ENCODE results near the gene TEKTIP1. TPM values are rescaled to one million over a fixed set of nuclear protein-coding genes. Genes with fewer than 3 reads are reported as not detected.

Gene TEKTIP1
- total and polyA plus RNA-seq, 9 of the 15 experiments (the other 6 are each of a cell fraction or from before 2014, with no cell fraction given) = 0.66 TPM; not detected in 8

DNA sequence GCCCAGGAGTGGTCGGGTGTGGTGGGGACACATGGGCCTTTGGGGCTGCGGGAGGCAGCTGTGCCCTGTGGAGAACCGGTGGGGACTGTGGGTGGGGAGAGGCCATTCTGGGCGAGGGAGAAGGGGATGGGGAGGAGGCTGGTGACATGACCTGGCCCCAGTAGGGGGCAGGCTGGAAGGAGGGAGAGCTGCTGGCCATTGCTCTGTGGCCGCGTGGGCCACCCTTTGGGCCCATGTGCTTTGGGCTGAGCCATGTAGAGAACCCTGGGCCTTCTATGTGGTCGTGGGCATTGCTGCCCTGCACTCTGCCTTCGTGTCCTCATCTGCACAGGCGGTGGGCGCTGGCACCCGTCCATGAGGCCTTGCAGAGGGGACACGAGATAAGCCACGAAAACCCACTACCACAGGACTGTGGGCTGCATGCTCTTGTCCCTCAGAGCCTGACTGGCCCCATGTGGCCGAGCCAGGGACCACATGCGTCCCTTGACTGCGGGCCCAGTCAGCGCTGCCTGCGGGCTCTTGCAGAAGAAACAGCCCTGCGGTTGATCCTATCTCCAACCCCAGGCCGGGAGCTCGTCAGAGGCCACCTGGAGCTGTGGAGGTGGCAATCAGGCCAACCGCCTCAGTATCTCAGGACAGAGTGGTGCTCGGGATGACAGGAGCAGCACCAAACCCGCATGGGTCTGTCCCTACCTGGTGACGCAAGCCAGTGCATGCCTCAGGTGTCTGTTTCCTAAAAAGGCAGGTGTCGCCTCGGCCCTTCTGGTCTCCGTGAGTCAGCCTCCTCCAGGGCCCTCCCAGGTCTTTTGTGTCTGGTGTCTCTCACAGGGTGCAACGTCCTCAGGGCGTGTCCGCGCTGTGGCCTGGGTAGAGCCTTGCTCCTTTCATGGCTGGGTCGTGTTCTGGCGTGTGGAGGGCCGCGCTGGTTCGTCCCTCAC is 18.5 kb upstream of the TEKTIP1 start (continued):
- TF ChIP-seq RFX5 (IDR thresholded peaks at IDR 0.05; ENCODE audit: low read depth, low read length) (no peak), TBP (optimal IDR thresholded peaks at IDR 0.05; ENCODE audit: low read depth, low read length) (no peak), STAT5B (CRISPR knock-in tag; IDR thresholded peaks at IDR 0.05) (no peak), HDAC2 (IDR thresholded peaks at IDR 0.05) (0 out of 2 replicates have a peak, but pooled peaks have one; percentile 58), NR3C1 (CRISPR knock-in tag; IDR thresholded peaks at IDR 0.05) (peak; percentile 92), ZBTB7A (IDR thresholded peaks at IDR 0.05; ENCODE audit: borderline replicate concordance, control insufficient read depth, low read depth, low read length) (peak; percentile 93), LARP7 (IDR thresholded peaks at IDR 0.05) (no peak), TRIM24 (IDR thresholded peaks at IDR 0.05) (peak; percentile 31 to 68; a peak in 3 of 4 replicates), SUPT5H (IDR thresholded peaks at IDR 0.05) (peak; percentile 13; the same call in 1 of the 2 replicates)
- TF ChIP-seq, protein P1, sequence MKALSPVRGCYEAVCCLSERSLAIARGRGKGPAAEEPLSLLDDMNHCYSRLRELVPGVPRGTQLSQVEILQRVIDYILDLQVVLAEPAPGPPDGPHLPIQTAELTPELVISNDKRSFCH (CRISPR knock-in tag; IDR thresholded peaks at IDR 0.05) = no peak
- TF ChIP-seq, protein P1 (tag; IDR thresholded peaks at IDR 0.05) = peak; percentile 87
- TF ChIP-seq, protein P2, sequence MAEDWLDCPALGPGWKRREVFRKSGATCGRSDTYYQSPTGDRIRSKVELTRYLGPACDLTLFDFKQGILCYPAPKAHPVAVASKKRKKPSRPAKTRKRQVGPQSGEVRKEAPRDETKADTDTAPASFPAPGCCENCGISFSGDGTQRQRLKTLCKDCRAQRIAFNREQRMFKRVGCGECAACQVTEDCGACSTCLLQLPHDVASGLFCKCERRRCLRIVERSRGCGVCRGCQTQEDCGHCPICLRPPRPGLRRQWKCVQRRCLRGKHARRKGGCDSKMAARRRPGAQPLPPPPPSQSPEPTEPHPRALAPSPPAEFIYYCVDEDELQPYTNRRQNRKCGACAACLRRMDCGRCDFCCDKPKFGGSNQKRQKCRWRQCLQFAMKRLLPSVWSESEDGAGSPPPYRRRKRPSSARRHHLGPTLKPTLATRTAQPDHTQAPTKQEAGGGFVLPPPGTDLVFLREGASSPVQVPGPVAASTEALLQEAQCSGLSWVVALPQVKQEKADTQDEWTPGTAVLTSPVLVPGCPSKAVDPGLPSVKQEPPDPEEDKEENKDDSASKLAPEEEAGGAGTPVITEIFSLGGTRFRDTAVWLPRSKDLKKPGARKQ (CRISPR knock-in tag; IDR thresholded peaks at IDR 0.05) = no peak
- TF ChIP-seq, protein P3, sequence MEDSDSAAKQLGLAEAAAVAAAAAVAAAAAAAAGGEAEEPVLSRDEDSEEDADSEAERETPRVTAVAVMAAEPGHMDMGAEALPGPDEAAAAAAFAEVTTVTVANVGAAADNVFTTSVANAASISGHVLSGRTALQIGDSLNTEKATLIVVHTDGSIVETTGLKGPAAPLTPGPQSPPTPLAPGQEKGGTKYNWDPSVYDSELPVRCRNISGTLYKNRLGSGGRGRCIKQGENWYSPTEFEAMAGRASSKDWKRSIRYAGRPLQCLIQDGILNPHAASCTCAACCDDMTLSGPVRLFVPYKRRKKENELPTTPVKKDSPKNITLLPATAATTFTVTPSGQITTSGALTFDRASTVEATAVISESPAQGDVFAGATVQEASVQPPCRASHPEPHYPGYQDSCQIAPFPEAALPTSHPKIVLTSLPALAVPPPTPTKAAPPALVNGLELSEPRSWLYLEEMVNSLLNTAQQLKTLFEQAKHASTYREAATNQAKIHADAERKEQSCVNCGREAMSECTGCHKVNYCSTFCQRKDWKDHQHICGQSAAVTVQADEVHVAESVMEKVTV (CRISPR knock-in tag; IDR thresholded peaks at IDR 0.05) = no peak
- TF ChIP-seq, protein P4, sequence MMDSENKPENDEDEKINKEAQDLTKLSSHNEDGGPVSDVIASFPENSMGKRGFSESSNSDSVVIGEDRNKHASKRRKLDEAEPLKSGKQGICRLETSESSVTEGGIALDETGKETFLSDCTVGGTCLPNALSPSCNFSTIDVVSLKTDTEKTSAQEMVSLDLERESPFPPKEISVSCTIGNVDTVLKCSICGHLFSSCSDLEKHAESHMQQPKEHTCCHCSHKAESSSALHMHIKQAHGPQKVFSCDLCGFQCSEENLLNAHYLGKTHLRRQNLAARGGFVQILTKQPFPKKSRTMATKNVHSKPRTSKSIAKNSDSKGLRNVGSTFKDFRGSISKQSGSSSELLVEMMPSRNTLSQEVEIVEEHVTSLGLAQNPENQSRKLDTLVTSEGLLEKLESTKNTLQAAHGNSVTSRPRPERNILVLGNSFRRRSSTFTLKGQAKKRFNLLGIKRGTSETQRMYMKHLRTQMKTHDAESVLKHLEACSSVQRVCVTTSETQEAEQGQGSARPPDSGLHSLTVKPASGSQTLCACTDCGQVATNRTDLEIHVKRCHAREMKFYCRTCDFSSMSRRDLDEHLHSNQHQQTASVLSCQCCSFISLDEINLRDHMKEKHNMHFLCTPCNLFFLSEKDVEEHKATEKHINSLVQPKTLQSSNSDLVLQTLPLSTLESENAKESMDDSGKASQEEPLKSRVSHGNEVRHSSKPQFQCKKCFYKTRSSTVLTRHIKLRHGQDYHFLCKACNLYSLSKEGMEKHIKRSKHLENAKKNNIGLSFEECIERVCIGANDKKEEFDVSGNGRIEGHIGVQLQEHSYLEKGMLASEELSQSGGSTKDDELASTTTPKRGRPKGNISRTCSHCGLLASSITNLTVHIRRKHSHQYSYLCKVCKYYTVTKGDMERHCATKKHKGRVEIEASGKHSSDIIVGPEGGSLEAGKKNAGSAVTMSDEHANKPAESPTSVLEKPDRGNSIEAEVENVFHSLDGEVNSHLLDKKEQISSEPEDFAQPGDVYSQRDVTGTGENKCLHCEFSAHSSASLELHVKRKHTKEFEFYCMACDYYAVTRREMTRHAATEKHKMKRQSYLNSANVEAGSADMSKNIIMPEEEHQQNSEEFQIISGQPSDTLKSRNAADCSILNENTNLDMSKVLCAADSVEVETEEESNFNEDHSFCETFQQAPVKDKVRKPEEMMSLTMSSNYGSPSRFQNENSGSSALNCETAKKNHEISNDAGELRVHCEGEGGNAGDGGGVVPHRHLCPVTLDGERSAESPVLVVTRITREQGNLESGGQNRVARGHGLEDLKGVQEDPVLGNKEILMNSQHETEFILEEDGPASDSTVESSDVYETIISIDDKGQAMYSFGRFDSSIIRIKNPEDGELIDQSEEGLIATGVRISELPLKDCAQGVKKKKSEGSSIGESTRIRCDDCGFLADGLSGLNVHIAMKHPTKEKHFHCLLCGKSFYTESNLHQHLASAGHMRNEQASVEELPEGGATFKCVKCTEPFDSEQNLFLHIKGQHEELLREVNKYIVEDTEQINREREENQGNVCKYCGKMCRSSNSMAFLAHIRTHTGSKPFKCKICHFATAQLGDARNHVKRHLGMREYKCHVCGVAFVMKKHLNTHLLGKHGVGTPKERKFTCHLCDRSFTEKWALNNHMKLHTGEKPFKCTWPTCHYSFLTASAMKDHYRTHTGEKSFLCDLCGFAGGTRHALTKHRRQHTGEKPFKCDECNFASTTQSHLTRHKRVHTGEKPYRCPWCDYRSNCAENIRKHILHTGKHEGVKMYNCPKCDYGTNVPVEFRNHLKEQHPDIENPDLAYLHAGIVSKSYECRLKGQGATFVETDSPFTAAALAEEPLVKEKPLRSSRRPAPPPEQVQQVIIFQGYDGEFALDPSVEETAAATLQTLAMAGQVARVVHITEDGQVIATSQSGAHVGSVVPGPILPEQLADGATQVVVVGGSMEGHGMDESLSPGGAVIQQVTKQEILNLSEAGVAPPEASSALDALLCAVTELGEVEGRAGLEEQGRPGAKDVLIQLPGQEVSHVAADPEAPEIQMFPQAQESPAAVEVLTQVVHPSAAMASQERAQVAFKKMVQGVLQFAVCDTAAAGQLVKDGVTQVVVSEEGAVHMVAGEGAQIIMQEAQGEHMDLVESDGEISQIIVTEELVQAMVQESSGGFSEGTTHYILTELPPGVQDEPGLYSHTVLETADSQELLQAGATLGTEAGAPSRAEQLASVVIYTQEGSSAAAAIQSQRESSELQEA (IDR thresholded peaks at IDR 0.05; ENCODE audit: low read depth) = no peak

Data from K562 (cell line).